ENCODE results near the gene MANF. TPM values are rescaled to one million over a fixed set of nuclear protein-coding genes. Genes with fewer than 3 reads are reported as not detected.

Gene MANF
- total and polyA plus RNA-seq, 2 experiments from 2014 or later: 48.7 to 92.7 TPM

GRCh38 chr3:51360806-51361205, 24.3 kb upstream of the MANF start:
- H3K4me2 ChIP-seq: no peak overlapping the region
- Mint-ChIP-seq H3K4me1 (no peaks in the 10 kb centered on the region), H3K9me3 (no peaks in the 10 kb centered on the region), H3K27ac (no peak overlapping the region), H3K4me3 (no peak overlapping the region), H3K27me3 (ENCODE audit: insufficient read depth, low read depth, poor library complexity) (no peaks in the 10 kb centered on the region), H3K36me3 (ENCODE audit: low read depth) (peaks cover 2% of the 10 kb centered on the region; the same call in 1 of the 3 replicates)
- H3K79me2 ChIP-seq (replicated peaks; ENCODE audit: insufficient read depth): no peaks in the 10 kb centered on the region
- TF ChIP-seq, protein P1, sequence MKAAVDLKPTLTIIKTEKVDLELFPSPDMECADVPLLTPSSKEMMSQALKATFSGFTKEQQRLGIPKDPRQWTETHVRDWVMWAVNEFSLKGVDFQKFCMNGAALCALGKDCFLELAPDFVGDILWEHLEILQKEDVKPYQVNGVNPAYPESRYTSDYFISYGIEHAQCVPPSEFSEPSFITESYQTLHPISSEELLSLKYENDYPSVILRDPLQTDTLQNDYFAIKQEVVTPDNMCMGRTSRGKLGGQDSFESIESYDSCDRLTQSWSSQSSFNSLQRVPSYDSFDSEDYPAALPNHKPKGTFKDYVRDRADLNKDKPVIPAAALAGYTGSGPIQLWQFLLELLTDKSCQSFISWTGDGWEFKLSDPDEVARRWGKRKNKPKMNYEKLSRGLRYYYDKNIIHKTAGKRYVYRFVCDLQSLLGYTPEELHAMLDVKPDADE (IDR thresholded peaks at IDR 0.05): no peak
- TF ChIP-seq NANOG (IDR thresholded peaks at IDR 0.05; ENCODE audit: borderline replicate concordance): no peak
- no peak for TF ChIP-seq EZH2phosphoT487 (IDR thresholded peaks at IDR 0.05; ENCODE audit: unreplicated experiment)
- no peak for TF ChIP-seq CTCF (conservative IDR thresholded peaks at IDR 0.05; ENCODE audit: low read depth in 2 of 2)
- no peak for TF ChIP-seq EZH2 (IDR thresholded peaks at IDR 0.05; ENCODE audit: low read depth, unreplicated experiment)
- TF ChIP-seq CREB1 (CRISPR knock-in tag; IDR thresholded peaks at IDR 0.05; ENCODE audit: low read depth): no peak
- TF ChIP-seq REST (IDR thresholded peaks at IDR 0.05; ENCODE audit: unreplicated experiment): no peak
- DNase-seq (ENCODE audit: low spot score) (no peak), ATAC-seq (no peak)
- H2AFZ ChIP-seq: no peak overlapping the region
- H3K4me1 ChIP-seq (ENCODE audit: insufficient read depth): no peaks in the 10 kb centered on the region
- H3K27me3 ChIP-seq (ENCODE audit: insufficient read depth): no peaks in the 10 kb centered on the region
- no peak overlapping the region for H3K4me3 ChIP-seq
- no peaks in the 10 kb centered on the region for H3K9me2 ChIP-seq (ENCODE audit: insufficient read depth)
- no peaks in the 10 kb centered on the region for H3K36me3 ChIP-seq (ENCODE audit: insufficient read depth)
- no peaks in the 10 kb centered on the region for H3F3A ChIP-seq (replicated peaks; ENCODE audit: low read depth)
- H4K20me1 ChIP-seq (replicated peaks; ENCODE audit: insufficient read depth): no peaks in the 10 kb centered on the region
- H3K27ac ChIP-seq (ENCODE audit: low read depth): no peak overlapping the region

GRCh38 chr3:51361746-51362145, 23.3 kb upstream of the MANF start:
- H3K4me3 ChIP-seq: no peak overlapping the region
- no peaks in the 10 kb centered on the region for H3K79me2 ChIP-seq (replicated peaks; ENCODE audit: insufficient read depth)
- no peaks in the 10 kb centered on the region for H3K4me1 ChIP-seq (ENCODE audit: insufficient read depth)
- Mint-ChIP-seq H3K27me3 (ENCODE audit: insufficient read depth, low read depth, poor library complexity) (peaks cover under 1% of the 10 kb centered on the region), H3K9me3 (peaks cover 3% of the 10 kb centered on the region), H3K4me1 (no peaks in the 10 kb centered on the region), H3K36me3 (ENCODE audit: low read depth) (peaks cover 5% of the 10 kb centered on the region), H3K27ac (no peak overlapping the region), H3K4me3 (no peak overlapping the region)
- no peaks in the 10 kb centered on the region for H3F3A ChIP-seq (replicated peaks; ENCODE audit: low read depth)
- H2AFZ ChIP-seq: no peak overlapping the region
- no peaks in the 10 kb centered on the region for H4K20me1 ChIP-seq (replicated peaks; ENCODE audit: insufficient read depth)
- H3K27me3 ChIP-seq (ENCODE audit: insufficient read depth): no peaks in the 10 kb centered on the region
- H3K36me3 ChIP-seq (ENCODE audit: insufficient read depth): no peaks in the 10 kb centered on the region
- H3K9me2 ChIP-seq (ENCODE audit: insufficient read depth): no peaks in the 10 kb centered on the region
- DNase-seq (ENCODE audit: low spot score): no peak
- H3K27ac ChIP-seq (ENCODE audit: low read depth): no peak overlapping the region
- no peak for ATAC-seq
- no peak overlapping the region for H3K4me2 ChIP-seq
- TF ChIP-seq CREB1 (CRISPR knock-in tag; IDR thresholded peaks at IDR 0.05; ENCODE audit: low read depth) (no peak), JUNB (IDR thresholded peaks at IDR 0.05; ENCODE audit: unreplicated experiment) (no peak), ZNF114 (CRISPR knock-in tag; IDR thresholded peaks at IDR 0.05) (no peak), ZNF331 (CRISPR knock-in tag; IDR thresholded peaks at IDR 0.05; ENCODE audit: low read depth) (no peak), STAT1 (IDR thresholded peaks at IDR 0.05; ENCODE audit: unreplicated experiment) (no peak), EZH2 (IDR thresholded peaks at IDR 0.05; ENCODE audit: low read depth, unreplicated experiment) (no peak)

Measured in GM23338 (cell line).